CD4-positive, alpha-beta T cell (primary cell): ENCODE results near the gene CCNQ. TPM values are rescaled to one million over a fixed set of nuclear protein-coding genes. Genes with fewer than 3 reads are reported as not detected.

Source experiments
- ATAC-seq: fragments of 200-7000 bp; cut with Tn5 transposase; one replicate; pipeline ENCODE4 v1.10.0; 2022; ENCODE audit warnings: mild to moderate bottlenecking; ENCODE audit not compliant: poor library complexity
- CTCF ChIA-PET: fragments of 350-600 bp; sonication (Branson Sonifier 250); formaldehyde crosslinking; loops from one replicate; lab custom pipeline; 2021; ENCODE audit warnings: antibody characterized with exemption, inconsistent platforms; lab: Charles Lee
- POLR2A ChIA-PET: fragments of 350-600 bp; sonication (Branson Sonifier 250); formaldehyde crosslinking; loops from one replicate; lab custom pipeline; 2021; ENCODE audit warnings: antibody characterized with exemption, inconsistent platforms; lab: Charles Lee
- DNase-seq, 14 experiments: peaks; one replicate each; pipeline ENCODE4 v3.0.0-alpha.2; 2013 to 2020; ENCODE audit warnings: mixed read lengths in 2 of 14
- H3K27ac ChIP-seq, 2 donors: one replicate each; pipeline versions ENCODE4 v1.5.1 to v1.7.0; 2013; ENCODE audit warnings: low read length in 2 of 2, low read depth in 1 of 2, mild to moderate bottlenecking in 1 of 2
- H3K27me3 ChIP-seq, 2 experiments: 1 replicate in 1 of 2; 2 replicates in 1 of 2; pipeline versions ENCODE4 v1.6.1 to v1.7.0; 2013; ENCODE audit warnings: low read length in 2 of 2, control low read depth in 1 of 2, mild to moderate bottlenecking in 1 of 2, moderate library complexity in 1 of 2; ENCODE audit not compliant: insufficient read depth in 2 of 2, control insufficient read depth in 1 of 2
- H3K36me3 ChIP-seq: one replicate; pipeline ENCODE4 v1.6.1; 2013; ENCODE audit warnings: low read length, control low read depth; ENCODE audit not compliant: insufficient read depth
- H3K4me1 ChIP-seq: one replicate; pipeline ENCODE4 v1.6.1; 2013; ENCODE audit warnings: low read length, control low read depth; ENCODE audit not compliant: insufficient read depth
- H3K4me3 ChIP-seq: one replicate; pipeline ENCODE4 v1.5.1; 2013; ENCODE audit warnings: mild to moderate bottlenecking, low read length, moderate library complexity
- H3K9me3 ChIP-seq, 2 experiments: 1 replicate in 1 of 2; 2 replicates in 1 of 2; pipeline versions ENCODE4 v1.6.1 to v1.7.0; 2013; ENCODE audit warnings: low read length in 2 of 2, mild to moderate bottlenecking in 2 of 2, control low read depth in 1 of 2, moderate library complexity in 1 of 2; ENCODE audit not compliant: control insufficient read depth in 1 of 2, insufficient read depth in 1 of 2
- H3K27ac Mint-ChIP-seq: one replicate; pipeline ENCODE4 v1.8.0; 2020; ENCODE audit warnings: mixed read lengths
- H3K27me3 Mint-ChIP-seq: one replicate; pipeline ENCODE4 v1.8.0; 2021; ENCODE audit warnings: mixed read lengths
- H3K36me3 Mint-ChIP-seq: one replicate; pipeline ENCODE4 v1.8.0; 2021; ENCODE audit warnings: low read depth, mixed read lengths
- H3K4me1 Mint-ChIP-seq: one replicate; pipeline ENCODE4 v1.8.0; 2021; ENCODE audit warnings: low read depth, mixed read lengths
- H3K4me3 Mint-ChIP-seq: one replicate; pipeline ENCODE4 v1.8.0; 2020; ENCODE audit warnings: mild to moderate bottlenecking, mixed read lengths
- H3K9me3 Mint-ChIP-seq: one replicate; pipeline ENCODE4 v1.8.0; 2020; ENCODE audit warnings: mixed read lengths
- intact Hi-C, 2 experiments: fragments of 100-400 bp; cut with DNase I in 1 of 2; cut with micrococcal nuclease in 1 of 2; formaldehyde crosslinking; loops; one replicate each; pipeline versions ENCODE4 v1.15.1 to v1.9.0; 2023 to 2025; cut with DNase I, micrococcal nuclease
- total RNA-seq, 174 experiments: library from RNA in 2 of 174; stranded (reverse) in 2 of 174; gene quantifications; one replicate each; pipeline ENCODE4 v1.2.3 and lab custom pipeline; 2021 to 2026
- TF ChIP-seq, protein P1 (sequence below): fragments of 200-600 bp; IDR thresholded peaks from one replicate; pipeline ENCODE4 v1.8.0; 2022; ENCODE audit warnings: antibody characterized with exemption, mild to moderate bottlenecking

The CCNQ gene
- total RNA-seq, 2 experiments from 2014 or later: 13.9 to 14.1 TPM

DNA sequence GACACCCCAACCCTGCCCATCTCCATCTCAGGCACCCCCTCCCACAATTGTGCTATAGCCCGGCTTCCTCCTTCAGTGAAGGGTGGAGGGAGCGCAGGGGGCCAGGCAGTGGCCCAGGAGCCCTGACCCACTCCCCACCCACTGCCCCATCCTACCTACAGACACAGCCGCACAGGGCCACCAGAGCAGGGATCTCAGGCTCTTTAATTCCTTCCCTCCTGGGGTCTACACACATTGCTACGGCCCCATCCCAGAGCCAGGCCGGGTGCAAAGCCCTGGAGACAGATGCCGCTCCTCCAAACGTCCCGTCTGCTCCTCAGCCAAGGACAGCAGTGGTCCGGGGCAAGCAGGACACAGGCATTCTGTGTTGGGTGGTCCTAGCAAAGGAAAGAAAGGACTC is 35.3 kb upstream of the CCNQ start:
- no peak overlapping the region for H3K4me3 Mint-ChIP-seq
- no peak for DNase-seq
- Histone ChIP-seq H3K36me3 (no peaks in the 10 kb centered on the region), H3K27me3 (no peaks in the 10 kb centered on the region), H3K4me3 (no peak overlapping the region), H3K27ac (no peak overlapping the region), H3K9me3 (no peaks in the 10 kb centered on the region), H3K4me1 (no peaks in the 10 kb centered on the region)
- H3K4me1 Mint-ChIP-seq: no peaks in the 10 kb centered on the region
- H3K27me3 Mint-ChIP-seq: no peaks in the 10 kb centered on the region
- POLR2A ChIA-PET: no interaction called here
- H3K36me3 Mint-ChIP-seq: no peaks in the 10 kb centered on the region
- TF ChIP-seq, protein P1, sequence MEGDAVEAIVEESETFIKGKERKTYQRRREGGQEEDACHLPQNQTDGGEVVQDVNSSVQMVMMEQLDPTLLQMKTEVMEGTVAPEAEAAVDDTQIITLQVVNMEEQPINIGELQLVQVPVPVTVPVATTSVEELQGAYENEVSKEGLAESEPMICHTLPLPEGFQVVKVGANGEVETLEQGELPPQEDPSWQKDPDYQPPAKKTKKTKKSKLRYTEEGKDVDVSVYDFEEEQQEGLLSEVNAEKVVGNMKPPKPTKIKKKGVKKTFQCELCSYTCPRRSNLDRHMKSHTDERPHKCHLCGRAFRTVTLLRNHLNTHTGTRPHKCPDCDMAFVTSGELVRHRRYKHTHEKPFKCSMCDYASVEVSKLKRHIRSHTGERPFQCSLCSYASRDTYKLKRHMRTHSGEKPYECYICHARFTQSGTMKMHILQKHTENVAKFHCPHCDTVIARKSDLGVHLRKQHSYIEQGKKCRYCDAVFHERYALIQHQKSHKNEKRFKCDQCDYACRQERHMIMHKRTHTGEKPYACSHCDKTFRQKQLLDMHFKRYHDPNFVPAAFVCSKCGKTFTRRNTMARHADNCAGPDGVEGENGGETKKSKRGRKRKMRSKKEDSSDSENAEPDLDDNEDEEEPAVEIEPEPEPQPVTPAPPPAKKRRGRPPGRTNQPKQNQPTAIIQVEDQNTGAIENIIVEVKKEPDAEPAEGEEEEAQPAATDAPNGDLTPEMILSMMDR: no peak
- CTCF ChIA-PET: no interaction called here
- no peaks in the 10 kb centered on the region for H3K9me3 Mint-ChIP-seq
- no peak overlapping the region for H3K27ac Mint-ChIP-seq
- intact Hi-C loops: no loop called here
- ATAC-seq: no peak

GRCh38 chrX:153633607-153634180 is 34.8 kb upstream of the CCNQ start:
- no peak overlapping the region for H3K4me3 Mint-ChIP-seq
- H3K9me3 Mint-ChIP-seq: no peaks in the 10 kb centered on the region
- TF ChIP-seq, protein P1: no peak
- Histone ChIP-seq H3K4me1 (no peaks in the 10 kb centered on the region), H3K27ac (no peak overlapping the region), H3K27me3 (no peaks in the 10 kb centered on the region), H3K9me3 (no peaks in the 10 kb centered on the region), H3K4me3 (no peak overlapping the region), H3K36me3 (no peaks in the 10 kb centered on the region)
- DNase-seq: no peak
- POLR2A ChIA-PET: no interaction called here
- ATAC-seq: no peak
- H3K4me1 Mint-ChIP-seq: no peaks in the 10 kb centered on the region
- H3K36me3 Mint-ChIP-seq: no peaks in the 10 kb centered on the region
- intact Hi-C loops: no loop called here
- H3K27ac Mint-ChIP-seq: no peak overlapping the region
- CTCF ChIA-PET: no interaction called here
- no peaks in the 10 kb centered on the region for H3K27me3 Mint-ChIP-seq

- intact Hi-C loops: no loop called here
- Mint-ChIP-seq H3K4me3 (no peak overlapping the region), H3K4me1 (no peaks in the 10 kb centered on the region), H3K27me3 (no peaks in the 10 kb centered on the region), H3K27ac (no peak overlapping the region), H3K36me3 (no peaks in the 10 kb centered on the region), H3K9me3 (no peaks in the 10 kb centered on the region)
- POLR2A ChIA-PET: no interaction called here
- TF ChIP-seq, protein P1: no peak
- Histone ChIP-seq H3K4me1 (no peaks in the 10 kb centered on the region), H3K9me3 (no peaks in the 10 kb centered on the region), H3K36me3 (no peaks in the 10 kb centered on the region), H3K27ac (no peak overlapping the region), H3K4me3 (no peak overlapping the region), H3K27me3 (no peaks in the 10 kb centered on the region)
- DNase-seq (no peak), ATAC-seq (no peak)
- CTCF ChIA-PET: no interaction called here
Observed at GRCh38 chrX:153633048-153633447, 34.1 kb upstream of the CCNQ start.
